Measurements from ENCODE around the gene AADACL2.

Gene AADACL2

GRCh38 chr3:151733613-151734012 lies at the start of gene AADACL2:
Gene AADACL2, plus strand, starts transcription at chr3:151733927. Its CDS starts 109 bp downstream, at chr3:151734036.
- Histone ChIP-seq H3K27me3 (ENCODE audit: insufficient read depth, low read length) (no peaks in the 10 kb centered on the region), H3K36me3 (ENCODE audit: insufficient read depth, low read length) (no peaks in the 10 kb centered on the region), H3K4me1 (ENCODE audit: insufficient read depth, low read length) (no peaks in the 10 kb centered on the region), H2AFZ (ENCODE audit: low read depth, low read length) (no peak within 1 kb of the TSS), H3K9me3 (ENCODE audit: low read length) (no peaks in the 10 kb centered on the region), H3K4me3 (ENCODE audit: low read length) (no peak within 1 kb of the TSS)

- no peak overlapping the region for H3K4me3 ChIP-seq (ENCODE audit: low read length)
Measured at GRCh38 chr3:151684094-151684493, 49.6 kb upstream of the AADACL2 start.

GRCh38 chr3:151686257-151686656 lies 47.5 kb upstream of the AADACL2 start:
- H2AFZ ChIP-seq (ENCODE audit: low read depth, low read length) = no peak overlapping the region
- H3K4me1 ChIP-seq (ENCODE audit: insufficient read depth, low read length) = no peaks in the 10 kb centered on the region
- H3K9me3 ChIP-seq (ENCODE audit: low read length) = no peaks in the 10 kb centered on the region
- H3K27me3 ChIP-seq (ENCODE audit: insufficient read depth, low read length) = no peaks in the 10 kb centered on the region
- H3K36me3 ChIP-seq (ENCODE audit: insufficient read depth, low read length) = no peaks in the 10 kb centered on the region
- H3K4me3 ChIP-seq (ENCODE audit: low read length) = no peak overlapping the region

More at GRCh38 chr3:151684094-151684493, 49.6 kb upstream of the AADACL2 start:
- Histone ChIP-seq H3K36me3 (ENCODE audit: insufficient read depth, low read length) (no peaks in the 10 kb centered on the region), H3K4me1 (ENCODE audit: insufficient read depth, low read length) (no peaks in the 10 kb centered on the region), H2AFZ (ENCODE audit: low read depth, low read length) (no peak overlapping the region), H3K27me3 (ENCODE audit: insufficient read depth, low read length) (no peaks in the 10 kb centered on the region), H3K9me3 (ENCODE audit: low read length) (no peaks in the 10 kb centered on the region)

GRCh38 chr3:151687076-151687475 lies 46.7 kb upstream of the AADACL2 start:
- Histone ChIP-seq H3K36me3 (ENCODE audit: insufficient read depth, low read length) (no peaks in the 10 kb centered on the region), H3K4me1 (ENCODE audit: insufficient read depth, low read length) (no peaks in the 10 kb centered on the region), H2AFZ (ENCODE audit: low read depth, low read length) (no peak overlapping the region), H3K9me3 (ENCODE audit: low read length) (no peaks in the 10 kb centered on the region), H3K27me3 (ENCODE audit: insufficient read depth, low read length) (no peaks in the 10 kb centered on the region), H3K4me3 (ENCODE audit: low read length) (no peak overlapping the region)

- Histone ChIP-seq H3K36me3 (ENCODE audit: insufficient read depth, low read length) (no peaks in the 10 kb centered on the region), H2AFZ (ENCODE audit: low read depth, low read length) (no peak overlapping the region), H3K9me3 (ENCODE audit: low read length) (no peaks in the 10 kb centered on the region), H3K4me3 (ENCODE audit: low read length) (no peak overlapping the region), H3K4me1 (ENCODE audit: insufficient read depth, low read length) (no peaks in the 10 kb centered on the region), H3K27me3 (ENCODE audit: insufficient read depth, low read length) (no peaks in the 10 kb centered on the region)
Measured at GRCh38 chr3:151688571-151688970, 45.2 kb upstream of the AADACL2 start.

GRCh38 chr3:151690645-151691044 lies 43.1 kb upstream of the AADACL2 start:
- H3K27me3 ChIP-seq (ENCODE audit: insufficient read depth, low read length) = no peaks in the 10 kb centered on the region
- H3K4me1 ChIP-seq (ENCODE audit: insufficient read depth, low read length) = no peaks in the 10 kb centered on the region
- H2AFZ ChIP-seq (ENCODE audit: low read depth, low read length) = no peak overlapping the region
- no peaks in the 10 kb centered on the region for H3K9me3 ChIP-seq (ENCODE audit: low read length)
- H3K4me3 ChIP-seq (ENCODE audit: low read length) = no peak overlapping the region
- no peaks in the 10 kb centered on the region for H3K36me3 ChIP-seq (ENCODE audit: insufficient read depth, low read length)

GRCh38 chr3:151697496-151697895 lies 36.2 kb upstream of the AADACL2 start:
- Histone ChIP-seq H2AFZ (ENCODE audit: low read depth, low read length) (no peak overlapping the region), H3K4me1 (ENCODE audit: insufficient read depth, low read length) (no peaks in the 10 kb centered on the region), H3K9me3 (ENCODE audit: low read length) (no peaks in the 10 kb centered on the region), H3K36me3 (ENCODE audit: insufficient read depth, low read length) (no peaks in the 10 kb centered on the region), H3K4me3 (ENCODE audit: low read length) (no peak overlapping the region), H3K27me3 (ENCODE audit: insufficient read depth, low read length) (no peaks in the 10 kb centered on the region)

- Histone ChIP-seq H2AFZ (ENCODE audit: low read depth, low read length) (no peak overlapping the region), H3K36me3 (ENCODE audit: insufficient read depth, low read length) (no peaks in the 10 kb centered on the region)
Measured at GRCh38 chr3:151707216-151707615, 26.5 kb upstream of the AADACL2 start.

GRCh38 chr3:151708868-151709267 lies 24.9 kb upstream of the AADACL2 start:
- Histone ChIP-seq H3K9me3 (ENCODE audit: low read length) (no peaks in the 10 kb centered on the region), H3K36me3 (ENCODE audit: insufficient read depth, low read length) (no peaks in the 10 kb centered on the region), H3K27me3 (ENCODE audit: insufficient read depth, low read length) (no peaks in the 10 kb centered on the region), H3K4me1 (ENCODE audit: insufficient read depth, low read length) (no peaks in the 10 kb centered on the region), H2AFZ (ENCODE audit: low read depth, low read length) (no peak overlapping the region), H3K4me3 (ENCODE audit: low read length) (no peak overlapping the region)

More at GRCh38 chr3:151707216-151707615, 26.5 kb upstream of the AADACL2 start:
- Histone ChIP-seq H3K4me1 (ENCODE audit: insufficient read depth, low read length) (no peaks in the 10 kb centered on the region), H3K9me3 (ENCODE audit: low read length) (no peaks in the 10 kb centered on the region), H3K4me3 (ENCODE audit: low read length) (no peak overlapping the region), H3K27me3 (ENCODE audit: insufficient read depth, low read length) (no peaks in the 10 kb centered on the region)

- no peaks in the 10 kb centered on the region for H3K36me3 ChIP-seq (ENCODE audit: insufficient read depth, low read length)
Measured at GRCh38 chr3:151709847-151710246, 23.9 kb upstream of the AADACL2 start.

GRCh38 chr3:151721294-151721693 lies 12.4 kb upstream of the AADACL2 start:
- Histone ChIP-seq H3K4me1 (ENCODE audit: insufficient read depth, low read length) (no peaks in the 10 kb centered on the region), H2AFZ (ENCODE audit: low read depth, low read length) (no peak overlapping the region), H3K36me3 (ENCODE audit: insufficient read depth, low read length) (no peaks in the 10 kb centered on the region), H3K9me3 (ENCODE audit: low read length) (no peaks in the 10 kb centered on the region), H3K4me3 (ENCODE audit: low read length) (no peak overlapping the region), H3K27me3 (ENCODE audit: insufficient read depth, low read length) (no peaks in the 10 kb centered on the region)

More at GRCh38 chr3:151709847-151710246, 23.9 kb upstream of the AADACL2 start:
- Histone ChIP-seq H2AFZ (ENCODE audit: low read depth, low read length) (no peak overlapping the region), H3K4me3 (ENCODE audit: low read length) (no peak overlapping the region), H3K27me3 (ENCODE audit: insufficient read depth, low read length) (no peaks in the 10 kb centered on the region), H3K4me1 (ENCODE audit: insufficient read depth, low read length) (no peaks in the 10 kb centered on the region), H3K9me3 (ENCODE audit: low read length) (no peaks in the 10 kb centered on the region)

- Histone ChIP-seq H3K4me3 (ENCODE audit: low read length) (no peak overlapping the region), H3K27me3 (ENCODE audit: insufficient read depth, low read length) (no peaks in the 10 kb centered on the region), H2AFZ (ENCODE audit: low read depth, low read length) (no peak overlapping the region), H3K9me3 (ENCODE audit: low read length) (no peaks in the 10 kb centered on the region), H3K36me3 (ENCODE audit: insufficient read depth, low read length) (no peaks in the 10 kb centered on the region), H3K4me1 (ENCODE audit: insufficient read depth, low read length) (no peaks in the 10 kb centered on the region)
Measured at GRCh38 chr3:151722856-151723255, 10.9 kb upstream of the AADACL2 start.

- H3K9me3 ChIP-seq (ENCODE audit: low read length) = no peaks in the 10 kb centered on the region
- H3K27me3 ChIP-seq (ENCODE audit: insufficient read depth, low read length) = no peaks in the 10 kb centered on the region
- no peak overlapping the region for H3K4me3 ChIP-seq (ENCODE audit: low read length)
- no peaks in the 10 kb centered on the region for H3K4me1 ChIP-seq (ENCODE audit: insufficient read depth, low read length)
- no peaks in the 10 kb centered on the region for H3K36me3 ChIP-seq (ENCODE audit: insufficient read depth, low read length)
- no peak overlapping the region for H2AFZ ChIP-seq (ENCODE audit: low read depth, low read length)
Measured at GRCh38 chr3:151724576-151725562, 8.9 kb upstream of the AADACL2 start.
